Right ventricle myocardium inferior (tissue), 1 donor: ENCODE measurements around the gene OR52E8. TPM values are rescaled to one million over a fixed set of nuclear protein-coding genes. Genes with fewer than 3 reads are reported as not detected.

Source experiments
- ATAC-seq: fragments of 200-7000 bp; cut with Tn5 transposase; one replicate; pipeline ENCODE4 v1.9.1; 2020; ENCODE audit warnings: mild to moderate bottlenecking, moderate library complexity
- DNase-seq: peaks from one replicate; pipeline ENCODE4 v3.0.0; 2021; ENCODE audit errors: missing footprints
- intact Hi-C: fragments of 100-400 bp; cut with DNase I; formaldehyde crosslinking; loops from one replicate; pipeline ENCODE4 v1.11.0; 2022
- long read RNA-seq: library from polyadenylated mRNA; unstranded; transcript quantifications from one replicate; pipeline ENCODE4 v2.0.0, GENCODE V29; 2021
- total RNA-seq: library from RNA; stranded (reverse); fragmentation: NEBNext Ultra II Directional; extraction: Animal tissue kit (Norgen Biotek cat#: 25700); gene quantifications from one replicate; pipeline ENCODE4 v1.2.1, GENCODE V29; 2021
- donor health status: DM: no; HTN: yes; CAD: no; lungs with severe emphysema.

OR52E8 gene
- total RNA-seq, result not detected
- long read RNA-seq, result 0 reads

- ATAC-seq, result no peak
- intact Hi-C loops, result no loop called here
- DNase-seq, result no peak
Observed at GRCh38 chr11:5857590-5857989, at the start of gene OR52E8. Gene OR52E8 (minus strand): TSS chr11:5857690. CDS start chr11:5857690, 0 bp downstream.

GRCh38 chr11:5899534-5899933, 42.0 kb upstream of the OR52E8 start:
- ATAC-seq, result no peak
- DNase-seq, result no peak
- intact Hi-C loops, result no loop called here

GRCh38 chr11:5892908-5893307, 35.4 kb upstream of the OR52E8 start, which contains the start of gene OR52E5:
Gene OR52E5 (plus strand): TSS chr11:5893208. CDS start chr11:5900777, 7,569 bp downstream.
- ATAC-seq (no peak), DNase-seq (no peak)

GRCh38 chr11:5891216-5891800, 33.8 kb upstream of the OR52E8 start:
- DNase-seq (no peak), ATAC-seq (no peak)
- intact Hi-C loops, result no loop called here

More at GRCh38 chr11:5892908-5893307, 35.4 kb upstream of the OR52E8 start, which contains the start of gene OR52E5:
- intact Hi-C loops, result no loop called here

- DNase-seq, result no peak
- ATAC-seq, result no peak
- intact Hi-C loops, result no loop called here
Observed at GRCh38 chr11:5887661-5888060, 30.2 kb upstream of the OR52E8 start.

GRCh38 chr11:5887172-5887571, 29.7 kb upstream of the OR52E8 start:
- DNase-seq (no peak), ATAC-seq (no peak)
- intact Hi-C loops, result no loop called here

- intact Hi-C loops, result no loop called here
- ATAC-seq, result no peak
- no peak for DNase-seq
Observed at GRCh38 chr11:5881756-5882155, 24.3 kb upstream of the OR52E8 start.

- DNase-seq (no peak), ATAC-seq (no peak)
- intact Hi-C loops, result no loop called here
Observed at GRCh38 chr11:5880329-5880728, 22.8 kb upstream of the OR52E8 start, which contains the start of gene OR52E4. Gene OR52E4 (plus strand): TSS chr11:5880629. CDS start chr11:5884293, 3,664 bp downstream.

- no peak for DNase-seq
- ATAC-seq, result no peak
- intact Hi-C loops, result no loop called here
Observed at GRCh38 chr11:5878564-5878963, 21.1 kb upstream of the OR52E8 start.

GRCh38 chr11:5865826-5866225, 8.3 kb upstream of the OR52E8 start:
- no peak for ATAC-seq
- intact Hi-C loops, result no loop called here
- no peak for DNase-seq

GRCh38 chr11:5851002-5851401, 6.5 kb downstream of the OR52E8 start:
- intact Hi-C loops, result no loop called here
- DNase-seq (no peak), ATAC-seq (no peak)

GRCh38 chr11:5847711-5848110, 9.8 kb downstream of the OR52E8 start:
- ATAC-seq, result no peak
- intact Hi-C loops, result no loop called here
- DNase-seq, result no peak

- ATAC-seq (no peak), DNase-seq (no peak)
- intact Hi-C loops, result no loop called here
Observed at GRCh38 chr11:5846701-5847100, 10.8 kb downstream of the OR52E8 start.

- no peak for DNase-seq
- no peak for ATAC-seq
- intact Hi-C loops, result no loop called here
Observed at GRCh38 chr11:5841797-5842196, 15.7 kb downstream of the OR52E8 start, which contains the start of gene OR52E6. Gene OR52E6 (minus strand): TSS chr11:5841897. CDS start chr11:5841897, 0 bp downstream.

GRCh38 chr11:5837695-5838094, 19.8 kb downstream of the OR52E8 start:
- intact Hi-C loops, result no loop called here
- DNase-seq (no peak), ATAC-seq (no peak)

GRCh38 chr11:5833446-5833845, 24.0 kb downstream of the OR52E8 start:
- intact Hi-C loops, result no loop called here
- no peak for ATAC-seq

GRCh38 chr11:5831196-5831829, 26.2 kb downstream of the OR52E8 start:
- intact Hi-C loops, result no loop called here
- no peak for ATAC-seq
- no peak for DNase-seq

More at GRCh38 chr11:5833446-5833845, 24.0 kb downstream of the OR52E8 start:
- no peak for DNase-seq

GRCh38 chr11:5818245-5818886, 39.1 kb downstream of the OR52E8 start:
- intact Hi-C loops, result no loop called here
- DNase-seq, result no peak
- ATAC-seq, result no peak

GRCh38 chr11:5815534-5815933, 42.0 kb downstream of the OR52E8 start:
- intact Hi-C loops, result no loop called here
- ATAC-seq, result no peak

More at GRCh38 chr11:5815534-5815933, 42.0 kb downstream of the OR52E8 start:
- no peak for DNase-seq
